Thymus (tissue), 11 donors: ENCODE data around the gene PLCB1. TPM values are rescaled to one million over a fixed set of nuclear protein-coding genes. Genes with fewer than 3 reads are reported as not detected.

Experiments
- DNase-seq, 9 donors: peaks; one replicate each; pipeline ENCODE4 v3.0.0-alpha.2; 2013; ENCODE audit warnings: low spot score in 9 of 9, low read depth in 6 of 9, missing footprints in 1 of 9
- H3K27ac ChIP-seq, 2 donors: one replicate each; pipeline ENCODE4 v1.5.1; 2013; ENCODE audit warnings: control low read depth in 1 of 2, low read depth in 1 of 2, low read length in 1 of 2, mild to moderate bottlenecking in 1 of 2, moderate library complexity in 1 of 2
- H3K27me3 ChIP-seq, 2 donors: one replicate each; pipeline ENCODE4 v1.5.1; 2013; ENCODE audit warnings: low read length in 1 of 2; ENCODE audit not compliant: control insufficient read depth in 2 of 2, insufficient read depth in 1 of 2
- H3K36me3 ChIP-seq, 2 donors: one replicate each; pipeline ENCODE4 v1.5.1; 2013; ENCODE audit warnings: low read length in 1 of 2, mild to moderate bottlenecking in 1 of 2, moderate library complexity in 1 of 2; ENCODE audit not compliant: control insufficient read depth in 2 of 2, insufficient read depth in 2 of 2
- H3K4me1 ChIP-seq, 2 donors: one replicate each; pipeline ENCODE4 v1.5.1; 2013; ENCODE audit warnings: low read length in 2 of 2; ENCODE audit not compliant: control insufficient read depth in 2 of 2, insufficient read depth in 2 of 2
- H3K4me3 ChIP-seq, 2 donors: one replicate each; pipeline ENCODE4 v1.5.1; 2013; ENCODE audit warnings: low read length in 2 of 2, control low read depth in 1 of 2, mild to moderate bottlenecking in 1 of 2
- H3K9me3 ChIP-seq, 2 donors: one replicate each; pipeline ENCODE4 v1.5.1; 2013; ENCODE audit warnings: low read length in 1 of 2, mild to moderate bottlenecking in 1 of 2; ENCODE audit not compliant: control insufficient read depth in 2 of 2, insufficient read depth in 1 of 2
- WGBS: extraction: QIAGEN DNeasy Blood & Tissue Kit; methylation state at CpG from one replicate; pipeline ENCODE4 v1.1.7; 2013; 5-methylcytosine and 5-hydroxymethylcytosine counted together
- polyA plus RNA-seq: library from polyadenylated mRNA; stranded (reverse); fragments of 200-250 nt; gene quantifications from one replicate; pipeline ENCODE4 v1.2.3, GENCODE V29; 2013
- total RNA-seq: library from RNA; stranded (reverse); fragments of 120-200 nt; gene quantifications from one replicate; pipeline ENCODE4 v1.2.4, GENCODE V29; 2013
- donor health status: healthy.

PLCB1 gene
- total and polyA plus RNA-seq, 2 donors = 4.1 to 4.7 TPM

DNA sequence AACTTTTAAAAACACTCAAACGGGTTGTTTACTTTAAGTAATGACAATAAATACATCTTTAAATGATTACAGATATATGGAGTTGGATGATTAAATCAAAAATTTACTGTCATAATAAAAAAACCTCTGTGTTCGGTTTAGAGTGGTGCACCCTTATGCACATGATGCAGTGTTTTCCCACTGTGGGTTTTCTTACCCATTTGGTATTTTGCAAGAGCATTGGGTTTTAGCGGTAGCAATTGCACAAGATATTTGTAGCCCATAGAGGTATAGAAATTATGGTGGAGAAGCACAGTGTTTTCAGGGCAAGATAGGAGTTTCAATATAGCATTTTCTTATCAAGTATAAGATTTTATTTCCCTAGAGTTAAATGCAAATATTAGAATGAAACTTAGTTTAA lies 526.0 kb downstream of the PLCB1 start:
- H3K36me3 ChIP-seq = no peaks in the 10 kb centered on the region
- no peaks in the 10 kb centered on the region for H3K27me3 ChIP-seq
- DNase-seq = no peak
- H3K4me1 ChIP-seq = no peaks in the 10 kb centered on the region
- H3K9me3 ChIP-seq = no peaks in the 10 kb centered on the region
- H3K27ac ChIP-seq = no peak overlapping the region
- no peak overlapping the region for H3K4me3 ChIP-seq
- WGBS = 95% methylated on average over 3 of the region's 3 CpGs

DNA sequence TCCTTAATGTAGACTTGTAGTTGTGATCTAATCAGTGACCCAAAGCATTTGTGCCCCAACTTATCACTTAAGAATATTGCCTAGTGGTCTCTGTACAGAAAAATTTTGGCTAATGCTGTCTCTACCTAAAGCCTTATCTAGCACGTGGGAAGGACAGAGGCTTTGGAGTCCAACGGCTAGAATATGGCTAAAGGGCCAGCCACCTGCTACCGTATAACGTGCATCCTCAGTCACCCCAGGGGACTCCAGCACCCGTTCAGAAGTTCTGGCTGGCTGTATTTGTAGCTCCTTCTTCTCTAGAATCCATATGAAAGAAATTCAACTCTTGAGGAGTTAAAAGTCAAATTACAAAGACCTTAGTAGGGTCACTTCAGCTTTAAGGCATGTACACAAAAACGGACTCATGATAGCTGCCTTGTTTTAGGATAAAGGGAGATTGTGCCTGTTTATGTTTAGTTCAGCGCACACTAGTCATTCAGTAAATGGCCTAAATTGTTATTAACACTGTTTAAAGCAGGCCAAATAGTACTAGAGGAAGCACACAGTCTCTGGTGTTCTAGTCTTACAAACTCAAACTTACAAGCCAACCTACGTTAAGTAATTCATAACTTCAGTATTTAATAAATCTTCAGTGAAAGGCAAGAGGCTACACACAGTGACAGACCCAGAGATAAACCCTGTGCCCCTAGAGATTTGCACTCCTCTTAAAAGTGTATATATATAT lies 529.3 kb downstream of the PLCB1 start:
- Histone ChIP-seq H3K4me3 (no peak overlapping the region), H3K9me3 (no peaks in the 10 kb centered on the region), H3K4me1 (no peaks in the 10 kb centered on the region), H3K27me3 (no peaks in the 10 kb centered on the region), H3K36me3 (no peaks in the 10 kb centered on the region), H3K27ac (no peak overlapping the region)
- 85% methylated on average over 8 of the region's 8 CpGs for WGBS
- DNase-seq = peak in 1 of 9 donors; percentile 24

DNA sequence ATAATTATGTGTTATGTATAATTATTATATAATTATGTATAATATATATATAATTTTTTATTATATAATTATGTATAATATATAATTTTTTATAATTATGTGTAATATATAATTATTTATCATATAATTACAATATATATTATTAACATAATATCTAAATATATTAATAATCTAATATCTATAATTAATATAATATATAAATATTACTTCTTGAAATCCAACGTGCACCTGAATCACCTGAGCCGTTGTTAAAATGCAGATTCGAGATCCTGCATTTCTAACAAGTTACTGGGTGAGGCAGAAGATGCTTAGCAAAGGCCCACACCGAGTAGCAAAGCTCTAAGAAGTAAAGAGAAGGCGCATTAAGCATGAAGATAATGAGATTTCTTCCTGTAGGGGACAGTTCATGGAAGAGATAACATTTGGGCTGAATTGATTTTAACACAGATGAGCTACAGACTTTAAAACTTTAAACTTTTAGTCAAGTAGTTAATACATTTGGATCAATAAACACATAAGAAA lies 530.4 kb downstream of the PLCB1 start:
- no peak for DNase-seq
- 97% methylated on average over 5 of the region's 5 CpGs for WGBS
- Histone ChIP-seq H3K4me3 (no peak overlapping the region), H3K4me1 (no peaks in the 10 kb centered on the region), H3K27me3 (no peaks in the 10 kb centered on the region), H3K9me3 (no peaks in the 10 kb centered on the region), H3K27ac (no peak overlapping the region), H3K36me3 (no peaks in the 10 kb centered on the region)

DNA sequence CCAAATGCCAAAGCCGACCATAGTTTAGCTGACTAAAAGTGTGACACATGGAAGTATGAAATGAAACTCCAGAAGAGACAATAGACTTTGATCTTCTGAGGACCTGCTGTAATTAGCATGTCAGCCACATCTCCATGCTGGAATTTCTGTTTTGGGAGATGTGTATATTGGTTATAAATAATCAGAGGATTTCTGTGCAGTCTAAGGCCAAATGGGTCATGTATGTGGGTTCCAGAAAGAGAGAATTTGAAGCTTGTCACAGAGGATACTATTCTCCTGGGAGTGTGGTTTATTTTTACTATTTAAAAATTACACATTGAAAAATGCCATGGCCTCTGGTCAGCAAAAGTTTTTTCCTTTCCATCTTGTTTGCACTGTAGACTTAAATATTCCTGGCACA lies 531.4 kb downstream of the PLCB1 start:
- WGBS = 97% methylated on average over 1 of the region's 1 CpG
- Histone ChIP-seq H3K36me3 (no peaks in the 10 kb centered on the region), H3K4me1 (no peaks in the 10 kb centered on the region)

DNA sequence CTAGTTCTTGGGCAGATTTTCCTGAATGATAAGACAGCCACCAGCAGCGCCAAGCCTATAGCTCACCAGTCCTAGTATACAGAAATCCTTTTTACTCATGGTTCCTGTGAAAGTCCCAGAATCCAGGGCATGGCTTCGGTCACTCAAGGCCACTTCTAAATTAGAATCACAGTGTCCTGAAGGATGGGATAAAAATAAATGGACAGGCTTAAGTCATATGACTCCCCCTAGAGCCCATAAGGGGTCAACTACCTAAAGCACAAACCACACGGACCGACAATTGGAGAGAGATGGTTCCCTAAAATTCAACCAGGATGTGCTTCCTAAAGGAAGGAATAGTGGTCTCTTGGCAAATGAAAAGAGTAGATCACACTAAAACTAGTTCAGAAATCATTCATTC lies 532.7 kb downstream of the PLCB1 start:
- Histone ChIP-seq H3K4me3 (no peak overlapping the region), H3K4me1 (no peaks in the 10 kb centered on the region), H3K27ac (no peak overlapping the region), H3K9me3 (no peaks in the 10 kb centered on the region), H3K36me3 (no peaks in the 10 kb centered on the region), H3K27me3 (no peaks in the 10 kb centered on the region)
- no peak for DNase-seq
- 96% methylated on average over 4 of the region's 4 CpGs for WGBS

More for the DNA sequence above, 531.4 kb downstream of the PLCB1 start:
- Histone ChIP-seq H3K27me3 (no peaks in the 10 kb centered on the region), H3K4me3 (no peak overlapping the region), H3K9me3 (no peaks in the 10 kb centered on the region), H3K27ac (no peak overlapping the region)
- no peak for DNase-seq

DNA sequence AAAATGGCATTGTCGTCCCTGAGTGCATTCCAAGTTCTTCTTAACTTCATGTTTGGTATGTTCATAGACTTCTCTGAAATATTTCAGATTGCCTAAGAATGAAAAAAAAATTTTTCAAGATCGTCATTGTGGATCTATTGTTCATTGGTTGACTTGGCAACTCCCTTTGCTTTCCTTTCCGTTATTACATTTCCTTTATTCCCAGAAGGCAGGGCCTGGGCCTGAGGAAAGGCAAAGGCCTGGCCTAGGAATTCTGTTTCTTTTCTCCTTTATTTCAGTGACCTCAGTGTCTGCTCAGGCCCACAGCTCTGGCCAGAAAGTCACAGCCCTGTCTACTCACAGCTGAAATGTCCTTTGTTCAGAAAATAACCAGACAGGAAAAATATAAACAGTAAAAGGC lies 535.2 kb downstream of the PLCB1 start:
- Histone ChIP-seq H3K4me3 (no peak overlapping the region), H3K27ac (no peak overlapping the region), H3K27me3 (no peaks in the 10 kb centered on the region), H3K4me1 (peaks cover 0 to 5% of the 10 kb centered on the region in 2 donors), H3K9me3 (no peaks in the 10 kb centered on the region), H3K36me3 (no peaks in the 10 kb centered on the region)
- 97% methylated on average over 3 of the region's 3 CpGs for WGBS
- DNase-seq = no peak

DNA sequence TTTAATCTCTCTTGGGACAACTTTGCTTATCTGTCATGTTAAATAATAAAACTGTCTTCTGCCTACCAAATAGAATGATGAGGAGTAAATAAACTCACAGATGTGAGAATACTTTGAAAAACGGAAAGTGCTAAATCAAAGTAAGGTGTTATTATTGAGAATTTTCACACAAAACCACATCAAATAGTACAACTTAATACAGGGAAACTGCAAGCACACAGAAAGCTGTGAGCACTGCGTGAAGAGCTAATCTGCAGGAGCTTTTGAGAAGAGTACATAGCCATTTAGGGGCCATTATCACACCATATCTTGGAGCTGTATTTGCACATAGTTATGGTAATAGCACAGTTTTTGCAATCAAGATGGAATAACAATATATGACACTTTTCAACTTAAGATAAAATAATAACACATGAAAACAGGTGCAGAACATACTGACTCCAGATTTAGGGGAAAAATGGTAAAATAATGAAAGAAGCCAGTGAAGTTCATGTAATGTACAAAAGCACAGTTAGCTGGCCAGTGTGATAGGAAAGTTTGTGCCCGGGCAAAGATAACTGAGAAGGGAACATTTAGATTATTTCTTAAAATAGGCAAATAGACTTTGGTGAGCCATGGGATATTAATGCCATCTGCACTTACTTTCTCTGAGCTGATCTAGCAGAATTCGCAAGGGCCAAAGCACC lies 538.3 kb downstream of the PLCB1 start:
- 53% methylated on average over 4 of the region's 4 CpGs for WGBS
- no peaks in the 10 kb centered on the region for H3K9me3 ChIP-seq
- H3K4me1 ChIP-seq = peaks cover 0 to 5% of the 10 kb centered on the region in 2 donors
- no peak overlapping the region for H3K27ac ChIP-seq
- no peaks in the 10 kb centered on the region for H3K36me3 ChIP-seq
- H3K4me3 ChIP-seq = no peak overlapping the region
- peak in 1 of 9 donors; percentile 22 for DNase-seq
- no peaks in the 10 kb centered on the region for H3K27me3 ChIP-seq

DNA sequence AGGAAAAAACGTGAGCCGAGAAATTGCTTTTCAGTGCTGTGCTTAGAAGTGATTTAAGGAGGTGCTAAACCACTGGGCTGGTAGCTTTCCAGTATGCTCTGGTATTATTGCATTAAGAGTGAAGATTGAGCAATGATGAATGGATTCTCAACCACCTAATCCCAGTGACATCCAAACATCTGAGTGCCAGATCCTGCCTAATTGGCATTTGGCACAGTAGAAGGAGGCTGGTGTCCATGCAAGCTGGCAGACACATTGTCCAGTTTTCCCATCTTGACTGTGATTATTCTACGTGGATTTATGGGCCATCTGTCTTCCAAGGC lies 538.8 kb downstream of the PLCB1 start:
- Histone ChIP-seq H3K27ac (no peak overlapping the region), H3K4me3 (no peak overlapping the region), H3K4me1 (peaks cover 0 to 5% of the 10 kb centered on the region in 2 donors), H3K27me3 (no peaks in the 10 kb centered on the region), H3K9me3 (no peaks in the 10 kb centered on the region), H3K36me3 (no peaks in the 10 kb centered on the region)
- DNase-seq = no peak
- 94% methylated on average over 3 of the region's 3 CpGs for WGBS

DNA sequence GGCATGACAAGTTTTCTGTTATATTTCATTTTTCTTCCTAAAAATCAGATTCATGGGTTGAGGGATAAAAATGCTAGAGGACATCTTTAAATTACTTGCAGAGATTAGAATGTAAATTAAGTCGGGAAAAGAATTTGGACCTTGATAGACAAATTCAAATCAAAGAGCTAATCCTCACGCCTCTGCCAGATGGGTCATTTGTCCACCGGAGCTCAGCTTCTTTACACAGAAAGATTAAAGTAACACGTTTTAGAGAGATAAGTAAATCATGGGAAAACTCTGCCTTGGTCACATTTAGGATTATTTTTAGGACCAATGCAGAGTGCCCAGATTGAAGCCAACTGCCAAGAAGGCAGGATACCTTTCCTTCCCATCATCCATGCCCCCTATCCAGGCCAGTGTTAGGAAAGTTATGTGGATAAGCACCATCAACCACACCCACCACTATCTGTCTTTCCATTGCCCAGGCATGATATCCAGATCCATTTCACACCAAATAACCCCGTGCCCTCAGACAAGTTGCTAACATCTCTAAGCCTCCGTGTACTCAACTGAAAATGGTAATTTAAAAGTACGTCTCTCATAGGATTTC lies 539.4 kb downstream of the PLCB1 start:
- no peak overlapping the region for H3K4me3 ChIP-seq
- no peaks in the 10 kb centered on the region for H3K9me3 ChIP-seq
- WGBS = 96% methylated on average over 7 of the region's 7 CpGs
- H3K27me3 ChIP-seq = no peaks in the 10 kb centered on the region
- H3K4me1 ChIP-seq = peaks cover 0 to 5% of the 10 kb centered on the region in 2 donors
- DNase-seq = no peak
- H3K27ac ChIP-seq = no peak overlapping the region
- no peaks in the 10 kb centered on the region for H3K36me3 ChIP-seq
